NCI-H2227 (cell line): ENCODE measurements around the gene KCNC1.
A peak's percentile ranks its signal among the peaks of the same experiment; 100 is the strongest.

ENCODE experiments used
- DNase-seq: peaks from one replicate; lab custom pipeline; 2025; ENCODE audit not compliant: unreplicated experiment; lab: John Stamatoyannopoulos, UW

KCNC1 gene

DNA sequence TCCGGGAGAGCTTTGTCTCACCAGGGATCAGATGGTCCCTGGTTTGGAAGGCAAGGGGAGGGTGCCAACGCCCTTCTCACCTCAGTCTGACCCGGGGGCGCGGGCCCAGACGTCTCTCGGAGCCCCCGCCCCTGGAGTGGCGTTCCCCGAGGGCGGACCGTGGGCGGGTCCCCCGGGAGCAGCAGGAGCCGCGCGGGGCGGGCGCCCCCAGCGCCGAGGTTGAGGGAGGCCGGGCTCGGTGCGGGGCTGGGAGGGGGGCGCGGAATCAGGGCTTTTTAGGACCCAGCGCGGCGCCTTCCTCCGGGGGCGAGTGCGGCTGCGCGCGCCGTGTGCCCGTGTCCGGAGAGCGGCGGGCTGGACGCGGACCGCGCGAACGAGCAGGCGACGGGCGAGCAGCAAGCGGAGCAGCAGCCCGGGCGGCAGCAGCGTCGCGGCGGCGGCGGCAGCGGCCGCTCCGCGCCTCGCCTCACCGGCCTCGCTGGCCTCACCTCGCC lies at the start of gene KCNC1:
Gene KCNC1, plus strand, starts transcription at position 364 of the 494 bp plus-strand sequence. CDS start 1,222 bp downstream, outside the sequence.
- DNase-seq = peak; percentile 92

GRCh38 chr11:17686231-17686980 lies 48.2 kb upstream of the KCNC1 start:
- no peak for DNase-seq

- no peak for DNase-seq
Observed at GRCh38 chr11:17687946-17688670, 46.5 kb upstream of the KCNC1 start.

DNA sequence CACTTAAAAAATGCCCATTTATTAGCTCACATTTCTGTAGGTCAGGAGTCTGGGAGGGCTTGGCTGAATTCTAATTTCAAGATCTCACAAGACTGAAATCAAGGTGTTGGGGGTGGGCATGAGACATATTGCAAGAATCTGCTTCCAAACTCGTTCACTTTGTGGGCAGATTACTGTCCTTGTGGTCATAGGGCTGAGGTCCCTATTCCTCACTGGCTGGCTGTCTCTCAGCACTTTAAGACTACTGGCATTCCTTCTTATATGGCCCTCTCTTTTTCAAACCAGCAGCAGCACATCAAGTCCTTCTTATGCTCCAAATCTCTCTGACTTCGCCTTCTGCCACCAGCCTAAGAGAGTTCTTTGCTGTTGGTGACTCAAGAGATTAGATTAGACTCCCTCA lies 43.0 kb upstream of the KCNC1 start:
- no peak for DNase-seq

DNA sequence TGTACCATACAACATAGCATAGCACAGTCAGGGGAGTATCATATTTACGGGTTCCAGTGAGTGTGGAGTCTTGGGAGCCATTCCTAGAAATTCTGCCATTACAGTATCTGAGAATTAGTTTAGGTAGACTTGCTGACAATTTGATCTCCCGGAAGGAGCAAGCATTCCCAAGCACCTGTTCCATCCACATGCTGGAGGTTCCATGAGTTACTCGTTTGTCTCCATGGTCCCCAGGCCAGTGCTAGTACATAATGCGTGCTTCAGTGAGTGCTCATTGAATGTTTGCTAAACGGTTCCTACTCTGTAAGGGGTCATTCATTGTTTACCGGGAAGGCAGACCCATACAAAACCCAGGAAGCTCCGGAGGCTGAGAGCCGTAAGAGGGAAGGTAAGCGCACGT lies 42.6 kb upstream of the KCNC1 start:
- DNase-seq = no peak

DNA sequence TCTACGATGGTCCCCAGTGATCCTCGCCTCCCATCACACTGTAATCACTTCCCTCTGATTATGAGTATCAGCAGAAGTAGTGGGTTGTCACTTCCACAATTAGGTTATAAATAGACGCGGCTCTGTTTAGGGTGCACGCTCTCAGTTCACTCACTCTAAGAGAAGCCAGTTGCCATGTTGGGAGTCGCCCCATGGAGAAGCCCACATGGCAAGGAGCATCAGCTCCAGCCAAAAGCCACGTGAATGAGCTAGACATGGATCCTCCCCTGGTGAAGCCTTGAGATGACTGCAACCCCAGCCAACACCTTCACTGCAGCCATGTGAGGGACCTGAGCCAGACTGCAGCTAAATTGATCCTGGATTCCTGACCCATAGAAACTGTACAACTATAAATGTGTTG lies 41.6 kb upstream of the KCNC1 start:
- no peak for DNase-seq

- DNase-seq = no peak
Observed at GRCh38 chr11:17693531-17693930, 41.0 kb upstream of the KCNC1 start.

DNA sequence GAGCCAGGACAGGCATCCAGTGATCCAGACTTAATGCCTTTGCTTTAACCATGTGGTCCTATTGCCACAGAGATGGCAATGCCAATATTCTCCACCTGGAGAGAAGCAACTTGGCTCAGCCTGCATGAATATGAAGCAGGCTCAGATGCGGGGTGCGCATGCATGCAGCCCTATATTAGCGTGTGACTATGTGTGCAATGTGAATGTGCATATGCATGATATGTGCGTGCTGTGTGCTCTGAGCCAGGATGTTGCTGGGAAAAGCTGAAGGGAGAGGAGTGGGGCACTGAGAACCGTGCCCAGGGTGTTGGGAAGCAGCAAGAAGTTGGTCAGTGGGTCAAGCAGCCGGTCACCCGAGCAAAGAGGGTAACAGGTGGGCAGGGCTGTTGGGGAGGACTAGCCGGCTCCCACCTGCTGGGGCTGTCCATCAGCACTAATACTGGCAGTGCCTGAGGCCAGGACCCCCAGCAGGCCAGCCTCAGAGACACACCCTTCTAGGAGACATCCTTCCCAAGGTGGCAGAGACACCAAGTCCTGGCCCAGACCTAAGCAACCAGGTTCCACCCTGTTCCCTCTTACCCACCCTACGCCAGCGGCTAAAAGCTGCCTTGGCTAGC lies 40.0 kb upstream of the KCNC1 start:
- no peak for DNase-seq

- no peak for DNase-seq
Observed at GRCh38 chr11:17695454-17696441, 38.8 kb upstream of the KCNC1 start.

DNA sequence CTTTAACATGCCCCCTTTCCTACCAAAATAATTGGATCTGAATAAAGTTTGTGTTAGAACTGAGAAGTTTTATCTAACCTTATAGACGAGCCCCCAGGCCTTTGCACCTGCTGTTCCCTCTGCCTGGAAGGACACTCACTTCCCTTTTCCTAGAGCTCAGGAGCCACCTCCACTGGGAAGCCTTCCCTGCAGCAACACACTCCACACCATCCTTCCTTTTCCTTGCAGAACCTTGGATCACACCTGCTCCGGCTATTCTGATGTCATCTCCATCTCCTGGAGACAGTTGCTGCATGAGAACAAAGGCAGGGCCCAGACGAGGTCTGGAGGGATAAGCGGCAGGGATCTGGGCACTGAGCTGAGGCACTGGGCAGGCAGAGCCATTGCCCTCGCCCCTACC lies 37.8 kb upstream of the KCNC1 start:
- no peak for DNase-seq

DNA sequence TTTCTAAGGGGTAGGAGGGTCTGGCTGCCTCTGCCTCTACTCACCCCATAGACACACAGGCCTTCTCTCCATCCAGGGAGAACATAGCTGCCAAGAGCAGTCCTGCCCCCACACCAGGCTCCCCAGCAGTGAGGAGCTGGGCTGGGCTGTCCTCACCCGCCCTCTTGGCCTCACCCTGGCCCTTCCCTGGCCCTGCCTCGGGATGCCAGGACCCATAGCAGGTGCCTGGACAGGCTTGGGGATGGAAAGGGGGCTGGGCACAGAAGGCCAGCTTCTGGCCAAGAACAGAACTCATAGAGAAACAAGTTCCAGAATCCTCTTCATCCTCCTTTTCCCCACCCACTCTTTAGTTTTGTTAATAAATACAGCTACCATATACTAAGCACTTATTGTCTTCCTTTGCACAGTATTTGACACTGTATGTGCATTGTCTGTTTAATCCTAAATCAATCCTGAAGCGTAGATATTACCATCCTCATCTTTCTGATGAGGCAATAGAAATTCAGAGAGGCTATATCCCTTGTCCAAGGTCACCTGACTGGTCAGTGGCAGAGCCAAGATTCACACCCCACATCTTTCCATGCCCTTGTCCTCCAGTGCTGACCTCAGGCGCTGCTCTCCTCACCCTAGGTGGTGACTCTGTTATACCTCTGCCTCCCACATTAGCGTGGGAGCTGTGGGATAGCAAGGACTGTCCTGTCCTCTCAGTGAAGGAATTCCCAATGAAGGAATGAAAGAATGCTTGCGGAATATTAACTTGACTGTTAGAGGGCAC lies 37.2 kb upstream of the KCNC1 start:
- DNase-seq = no peak

GRCh38 chr11:17699147-17700114 lies 35.1 kb upstream of the KCNC1 start:
- no peak for DNase-seq

DNA sequence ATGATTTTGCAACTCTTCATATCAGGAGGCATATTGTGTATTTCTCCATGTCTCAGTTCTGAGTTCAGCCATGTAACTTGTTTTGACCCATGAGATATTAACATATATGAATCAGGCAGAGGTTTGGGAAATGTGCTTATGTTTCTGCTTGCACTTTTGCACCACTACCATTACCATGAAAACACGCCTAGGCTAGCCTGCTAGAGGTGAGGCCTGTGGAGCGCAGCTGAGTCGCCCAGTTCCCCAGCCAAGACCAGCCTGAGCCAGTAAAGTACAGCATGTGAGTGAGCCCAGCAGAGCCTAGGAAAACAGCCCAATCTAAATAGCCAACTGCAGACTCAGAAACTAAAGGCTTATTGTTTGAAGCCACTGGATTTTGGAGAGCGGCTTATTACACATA lies 33.6 kb upstream of the KCNC1 start:
- DNase-seq = no peak

DNA sequence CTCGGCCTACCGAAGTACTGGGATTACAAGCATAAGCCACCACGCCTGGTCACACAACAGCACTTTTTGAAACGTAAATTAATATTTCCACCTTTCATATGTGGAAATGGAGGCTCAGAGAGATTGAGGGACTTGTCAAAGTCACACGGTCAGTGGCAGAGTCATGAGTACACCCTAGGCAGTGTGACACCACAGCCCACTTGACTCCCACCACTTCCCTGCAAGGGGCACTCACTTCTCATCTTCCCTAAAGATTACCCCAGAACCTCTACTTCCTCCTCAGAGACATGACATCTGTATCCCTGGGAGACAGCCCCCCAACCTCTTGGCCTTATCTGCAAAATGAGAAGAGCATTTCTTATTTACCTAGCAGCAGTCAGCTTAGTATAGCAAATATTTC lies 31.7 kb upstream of the KCNC1 start:
- DNase-seq = no peak

DNA sequence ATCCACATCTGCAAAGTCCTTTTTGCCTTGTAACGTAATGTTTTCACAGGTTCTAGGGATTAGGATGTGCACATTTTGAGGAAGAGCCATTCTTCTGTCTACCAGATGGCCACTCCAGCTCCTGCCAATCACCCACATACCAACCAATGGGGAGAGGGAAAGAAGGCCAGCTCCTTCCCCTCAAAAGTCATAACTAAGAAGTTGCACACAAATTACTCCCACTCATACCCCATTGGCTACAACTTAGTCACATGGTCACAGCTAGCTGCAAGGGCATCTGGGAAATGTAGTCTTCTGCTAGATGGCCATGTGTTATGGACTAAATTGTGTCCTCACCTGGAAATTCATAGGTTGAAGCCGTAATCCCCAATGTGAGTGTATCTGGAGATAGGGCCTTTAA lies 30.6 kb upstream of the KCNC1 start:
- no peak for DNase-seq

GRCh38 chr11:17707830-17708229 lies 26.8 kb upstream of the KCNC1 start:
- DNase-seq = no peak

GRCh38 chr11:17711836-17712235 lies 22.7 kb upstream of the KCNC1 start:
- no peak for DNase-seq

DNA sequence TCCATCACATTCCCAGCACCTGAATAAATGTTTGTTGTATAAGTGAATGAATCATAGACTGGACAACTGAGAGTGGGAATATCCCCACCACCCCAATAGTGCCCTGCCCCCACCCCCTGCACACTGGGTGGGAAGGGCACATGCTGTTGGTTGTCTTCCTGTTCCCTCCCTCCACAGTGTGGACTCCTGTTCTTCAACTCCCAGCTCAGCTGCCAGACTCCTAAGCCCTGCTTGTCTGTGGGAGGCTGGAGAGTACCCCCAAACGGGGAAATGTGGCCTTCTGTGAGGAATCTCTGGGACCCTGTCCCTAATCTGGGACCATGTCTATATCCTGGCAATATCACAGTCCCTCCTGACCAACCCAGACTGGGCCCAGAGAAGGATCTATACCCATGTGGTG lies 20.7 kb upstream of the KCNC1 start:
- DNase-seq = no peak

DNA sequence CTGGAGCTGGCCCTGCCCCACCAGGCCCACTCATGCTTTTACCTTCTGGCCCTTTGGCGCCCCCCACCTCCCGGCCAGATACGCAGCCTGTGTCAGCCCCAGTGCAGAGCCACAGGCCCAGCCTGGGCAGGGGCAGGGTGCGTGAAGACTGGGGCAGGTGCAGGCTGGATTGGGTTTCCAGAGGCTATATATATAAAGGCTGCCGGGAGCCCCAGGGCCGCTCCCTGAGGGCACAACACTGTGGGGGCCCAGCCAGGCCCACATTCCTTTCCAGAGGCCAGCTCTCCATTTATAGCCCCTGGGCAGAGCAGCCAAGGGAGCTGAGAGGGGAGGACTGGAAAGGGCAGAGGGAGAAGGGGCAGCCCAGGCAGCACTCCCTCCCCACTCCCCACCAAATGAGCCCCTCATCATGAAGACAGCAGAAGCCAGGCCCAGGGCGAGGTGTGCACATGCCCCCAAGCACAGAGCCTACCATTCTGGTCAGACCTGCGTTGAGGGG lies 20.2 kb upstream of the KCNC1 start:
- DNase-seq = no peak
